Thoracic aorta (tissue), 2 donors: ENCODE results near the gene PET117. TPM values are rescaled to one million over a fixed set of nuclear protein-coding genes. Genes with fewer than 3 reads are reported as not detected.
A peak's percentile ranks its signal among the peaks of the same experiment; 100 is the strongest.
"Not testable (repeated sequence)": the region's sequence is repeated elsewhere in the genome, so short reads cannot be mapped to it uniquely, and the experiment has no call there.

Experiments used
- ATAC-seq: fragments of 150-250 bp; one replicate; pipeline ENCODE4 v1.8.0; 2017; ENCODE audit warnings: low read depth; ENCODE audit not compliant: insufficient number of reproducible peaks, low FRiP score
- DNase-seq: peaks from one replicate; pipeline ENCODE4 v3.0.0-alpha.2; 2020; ENCODE audit warnings: low spot score
- H3K27ac ChIP-seq, 2 donors: fragments of 200-600 bp; sonication (generic); 1 replicate in 1 of 2; 2 replicates in 1 of 2; pipeline ENCODE4 v1.5.1; 2016; ENCODE audit warnings: mild to moderate bottlenecking in 2 of 2, moderate library complexity in 2 of 2
- H3K27me3 ChIP-seq: fragments of 200-600 bp; sonication (generic); replicated peaks from 2 replicates; pipeline ENCODE4 v1.6.0; 2016; ENCODE audit warnings: mild to moderate bottlenecking; ENCODE audit not compliant: insufficient read depth
- H3K36me3 ChIP-seq: fragments of 200-600 bp; sonication (generic); one replicate; pipeline ENCODE4 v1.5.1; 2016
- H3K4me1 ChIP-seq, 2 donors: fragments of 200-600 bp; sonication (generic); 1 replicate in 1 of 2; 2 replicates in 1 of 2; pipeline versions ENCODE4 v1.5.1 to v1.6.0; 2016; ENCODE audit warnings: low read depth in 2 of 2, mild to moderate bottlenecking in 1 of 2; ENCODE audit not compliant: control insufficient read depth in 1 of 2
- H3K4me3 ChIP-seq: fragments of 200-600 bp; sonication (generic); 2 replicates; pipeline ENCODE4 v1.5.1; 2016; ENCODE audit warnings: mild to moderate bottlenecking
- H3K9me3 ChIP-seq: fragments of 200-600 bp; sonication (generic); 2 replicates; pipeline ENCODE4 v1.5.1; 2016
- CTCF ChIP-seq: fragments of 200-600 bp; sonication (generic); IDR thresholded peaks from one replicate; pipeline ENCODE4 v1.5.1; 2019; ENCODE audit warnings: antibody characterized with exemption
- total RNA-seq, 2 donors: library from RNA; depleted of rRNA; stranded (reverse); fragments of >200 nt; gene quantifications; one replicate each; pipeline versions ENCODE4 v1.1.0 to v1.2.3, GENCODE V29; 2016

PET117 gene
- 10 to 100 TPM in 1 of 2 donors, 1 to 10 TPM in 1; 4.9 to 25.5 TPM for total RNA-seq

GRCh38 chr20:18137412-18138265, at the start of gene PET117, which contains the start of gene KAT14:
TSS of gene PET117 (plus strand) at chr20:18137863. CDS start at chr20:18137956, 93 bp downstream.
TSS of gene KAT14 (plus strand) at chr20:18137863. CDS start at chr20:18142661, 4,798 bp downstream.
- Histone ChIP-seq H3K4me1 (peaks cover 14 to 22% of the 10 kb centered on the region in 2 donors), H3K36me3 (peaks cover 5% of the 10 kb centered on the region), H3K27me3 (no peaks in the 10 kb centered on the region), H3K4me3 (peak within 1 kb of the TSS; percentile 98), H3K27ac (peak within 1 kb of the TSS; percentile 75 to 88), H3K9me3 (no peaks in the 10 kb centered on the region)
- peak; percentile 96 for ATAC-seq
- peak; percentile 62 for DNase-seq
- peak; percentile 7 for TF ChIP-seq CTCF

- ATAC-seq, H3K4me1 ChIP-seq, H3K9me3 ChIP-seq, H3K27me3 ChIP-seq, H3K36me3 ChIP-seq, DNase-seq, H3K27ac ChIP-seq, H3K4me3 ChIP-seq: not testable (repeated sequence)
Observed at GRCh38 chr20:18088298-18088697, 49.4 kb upstream of the PET117 start.

GRCh38 chr20:18088841-18089240, 48.8 kb upstream of the PET117 start:
- not testable (repeated sequence) for H3K4me3 ChIP-seq

GRCh38 chr20:18090044-18090443, 47.6 kb upstream of the PET117 start:
- H3K4me1 ChIP-seq: no peaks in the 10 kb centered on the region
- H3K36me3 ChIP-seq: no peaks in the 10 kb centered on the region
- no peak for TF ChIP-seq CTCF
- no peak overlapping the region for H3K4me3 ChIP-seq
- ATAC-seq (no peak), DNase-seq (no peak)
- H3K27ac ChIP-seq: no peak overlapping the region
- no peaks in the 10 kb centered on the region for H3K9me3 ChIP-seq
- no peaks in the 10 kb centered on the region for H3K27me3 ChIP-seq

More at GRCh38 chr20:18088841-18089240, 48.8 kb upstream of the PET117 start:
- not testable (repeated sequence) for H3K27me3 ChIP-seq, ATAC-seq, DNase-seq, H3K9me3 ChIP-seq, H3K4me1 ChIP-seq, H3K27ac ChIP-seq, H3K36me3 ChIP-seq

- H3K9me3 ChIP-seq: no peaks in the 10 kb centered on the region
- H3K27me3 ChIP-seq: no peaks in the 10 kb centered on the region
- no peak for ATAC-seq
Observed at GRCh38 chr20:18090477-18090876, 47.2 kb upstream of the PET117 start.

More at GRCh38 chr20:18090477-18090876, 47.2 kb upstream of the PET117 start:
- no peak for TF ChIP-seq CTCF
- Histone ChIP-seq H3K27ac (no peak overlapping the region), H3K36me3 (no peaks in the 10 kb centered on the region), H3K4me3 (no peak overlapping the region), H3K4me1 (no peaks in the 10 kb centered on the region)
- DNase-seq: no peak
